ENCODE results near the gene IL18RAP.
A peak's percentile ranks its signal among the peaks of the same experiment; 100 is the strongest.

Gene IL18RAP

DNA sequence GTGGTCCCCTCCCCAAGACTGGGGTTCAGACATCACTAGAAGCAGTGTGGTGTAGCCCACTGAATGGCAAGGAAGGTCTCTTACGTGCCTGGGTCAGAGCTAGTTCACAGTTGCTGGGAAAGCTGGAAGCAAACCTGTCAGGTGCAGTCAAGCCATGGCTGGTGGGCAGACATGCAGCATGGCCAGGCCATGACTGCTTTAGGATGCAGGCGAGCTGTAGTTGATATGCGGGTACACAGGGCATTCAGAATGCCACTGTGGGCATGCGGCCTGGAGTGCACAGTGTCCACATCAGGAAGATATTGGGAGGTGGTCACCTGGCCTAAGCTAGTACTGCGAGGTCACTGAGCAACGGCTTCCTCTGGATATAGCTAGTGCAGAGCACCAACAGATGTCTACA lies 38.2 kb downstream of the IL18RAP start:
- no peak for DNase-seq

DNA sequence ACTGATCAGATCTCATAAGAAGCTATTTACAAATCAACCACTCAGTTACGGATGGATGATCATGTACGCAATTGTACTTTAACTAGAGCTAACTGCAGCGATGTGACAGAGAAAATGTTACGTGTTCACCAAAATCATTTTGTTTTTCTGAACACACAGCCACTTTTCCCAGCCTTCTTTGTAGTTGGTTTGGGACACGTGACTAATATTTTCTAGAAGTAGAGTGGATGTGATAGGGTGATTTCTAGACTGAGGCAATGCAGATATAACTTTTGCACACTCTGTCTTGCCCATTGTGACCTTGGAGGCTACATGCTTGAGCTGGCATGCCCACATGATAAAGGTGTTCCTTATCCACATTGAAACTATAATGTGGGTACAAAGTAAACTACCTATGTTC lies 40.2 kb downstream of the IL18RAP start:
- DNase-seq, result no peak

DNA sequence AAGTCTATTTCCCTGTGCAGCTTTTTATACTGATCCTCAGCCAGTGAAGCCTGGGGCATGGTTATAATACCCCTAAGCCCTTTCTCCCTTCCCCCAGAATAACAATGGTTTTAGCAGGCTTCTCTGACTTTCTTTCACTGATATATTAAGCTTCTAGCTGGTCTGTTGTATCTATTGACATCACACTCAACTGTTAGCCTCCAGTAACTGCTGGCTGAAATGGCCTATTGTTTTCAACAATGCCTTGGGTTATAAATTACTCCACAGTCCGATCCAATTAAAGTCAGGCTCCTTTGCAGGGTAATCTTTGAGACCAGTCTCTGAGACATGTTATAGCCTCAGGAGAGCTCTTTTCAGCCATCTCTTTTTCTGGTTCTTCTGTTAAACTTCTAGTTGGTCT lies 47.2 kb downstream of the IL18RAP start:
- DNase-seq, result no peak

DNA sequence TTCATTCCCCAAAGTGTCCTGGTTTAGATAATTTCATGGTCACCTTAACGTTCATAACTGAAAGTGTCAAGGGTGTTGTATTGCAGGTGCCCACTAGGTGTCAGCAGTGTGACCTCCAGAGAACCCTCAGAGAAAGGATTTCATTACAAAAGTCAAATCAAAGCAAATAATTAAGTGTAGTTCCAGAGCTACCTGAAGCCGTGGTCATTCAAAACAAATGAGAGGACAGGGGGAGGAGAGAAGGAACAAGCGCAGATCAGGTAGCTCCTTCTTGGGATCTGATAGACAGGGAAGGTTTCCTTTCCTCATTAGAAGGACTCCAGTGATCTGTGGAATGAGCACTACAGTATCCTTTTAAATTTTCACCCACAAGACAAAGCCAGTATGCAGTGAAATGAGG lies 50.1 kb downstream of the IL18RAP start, which contains the start of gene SLC9A4:
Gene SLC9A4, plus strand, starts transcription at position 207 of the 400 bp plus-strand sequence. CDS start 534 bp downstream, outside the sequence.
- peak; percentile 23 for DNase-seq

DNA sequence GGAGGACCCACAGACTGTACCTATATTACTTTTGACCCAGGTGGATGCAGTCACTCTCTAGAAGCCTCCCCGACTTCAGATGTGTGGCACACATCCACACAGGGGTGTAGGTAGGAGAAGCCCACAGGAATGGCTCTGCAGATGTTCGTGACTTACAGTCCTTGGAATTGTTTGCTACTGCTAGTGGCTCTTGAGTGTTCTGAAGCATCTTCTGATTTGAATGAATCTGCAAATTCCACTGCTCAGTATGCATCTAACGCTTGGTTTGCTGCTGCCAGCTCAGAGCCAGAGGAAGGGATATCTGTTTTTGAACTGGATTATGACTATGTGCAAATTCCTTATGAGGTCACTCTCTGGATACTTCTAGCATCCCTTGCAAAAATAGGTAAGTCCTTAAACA lies 50.7 kb downstream of the IL18RAP start:
- DNase-seq, result no peak

DNA sequence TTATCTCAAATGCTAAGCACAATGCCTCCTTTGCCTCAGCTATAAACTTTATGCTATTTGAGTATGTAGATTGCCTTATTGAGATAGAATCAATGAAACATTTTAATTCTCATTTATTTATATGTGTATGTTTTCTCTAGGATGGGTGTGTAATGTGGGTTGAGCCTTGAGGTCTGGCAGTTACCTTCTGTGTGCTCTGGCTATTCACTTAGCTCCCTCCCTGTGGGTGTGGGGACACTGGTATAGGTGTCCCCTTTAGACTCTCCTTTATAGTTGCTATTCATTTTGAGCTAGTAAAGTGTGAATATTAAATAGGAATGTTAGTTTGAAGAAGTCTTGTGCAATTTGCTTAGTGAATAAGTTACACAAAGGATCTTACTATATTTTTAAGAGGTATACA lies 51.8 kb downstream of the IL18RAP start:
- no peak for DNase-seq

DNA sequence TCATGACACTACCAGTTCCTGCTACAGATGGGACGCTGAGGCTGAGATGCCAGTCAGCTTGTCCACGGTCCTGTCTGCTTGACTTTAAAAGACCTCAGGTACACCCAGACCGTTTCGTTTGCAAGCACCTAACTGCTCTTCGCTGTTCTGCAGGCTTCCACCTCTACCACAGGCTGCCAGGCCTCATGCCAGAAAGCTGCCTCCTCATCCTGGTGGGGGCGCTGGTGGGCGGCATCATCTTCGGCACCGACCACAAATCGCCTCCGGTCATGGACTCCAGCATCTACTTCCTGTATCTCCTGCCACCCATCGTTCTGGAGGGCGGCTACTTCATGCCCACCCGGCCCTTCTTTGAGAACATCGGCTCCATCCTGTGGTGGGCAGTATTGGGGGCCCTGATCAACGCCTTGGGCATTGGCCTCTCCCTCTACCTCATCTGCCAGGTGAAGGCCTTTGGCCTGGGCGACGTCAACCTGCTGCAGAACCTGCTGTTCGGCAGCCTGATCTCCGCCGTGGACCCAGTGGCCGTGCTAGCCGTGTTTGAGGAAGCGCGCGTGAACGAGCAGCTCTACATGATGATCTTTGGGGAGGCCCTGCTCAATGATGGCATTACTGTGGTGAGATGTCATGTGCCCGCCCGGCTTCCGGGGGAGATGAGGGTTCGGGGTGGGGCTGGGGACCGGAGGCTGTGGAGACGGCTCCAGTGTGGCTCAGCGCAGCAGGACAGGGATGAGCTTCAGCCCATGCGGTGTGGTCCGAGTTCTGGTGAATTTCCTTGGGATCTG lies 55.9 kb downstream of the IL18RAP start:
- no peak for DNase-seq

DNA sequence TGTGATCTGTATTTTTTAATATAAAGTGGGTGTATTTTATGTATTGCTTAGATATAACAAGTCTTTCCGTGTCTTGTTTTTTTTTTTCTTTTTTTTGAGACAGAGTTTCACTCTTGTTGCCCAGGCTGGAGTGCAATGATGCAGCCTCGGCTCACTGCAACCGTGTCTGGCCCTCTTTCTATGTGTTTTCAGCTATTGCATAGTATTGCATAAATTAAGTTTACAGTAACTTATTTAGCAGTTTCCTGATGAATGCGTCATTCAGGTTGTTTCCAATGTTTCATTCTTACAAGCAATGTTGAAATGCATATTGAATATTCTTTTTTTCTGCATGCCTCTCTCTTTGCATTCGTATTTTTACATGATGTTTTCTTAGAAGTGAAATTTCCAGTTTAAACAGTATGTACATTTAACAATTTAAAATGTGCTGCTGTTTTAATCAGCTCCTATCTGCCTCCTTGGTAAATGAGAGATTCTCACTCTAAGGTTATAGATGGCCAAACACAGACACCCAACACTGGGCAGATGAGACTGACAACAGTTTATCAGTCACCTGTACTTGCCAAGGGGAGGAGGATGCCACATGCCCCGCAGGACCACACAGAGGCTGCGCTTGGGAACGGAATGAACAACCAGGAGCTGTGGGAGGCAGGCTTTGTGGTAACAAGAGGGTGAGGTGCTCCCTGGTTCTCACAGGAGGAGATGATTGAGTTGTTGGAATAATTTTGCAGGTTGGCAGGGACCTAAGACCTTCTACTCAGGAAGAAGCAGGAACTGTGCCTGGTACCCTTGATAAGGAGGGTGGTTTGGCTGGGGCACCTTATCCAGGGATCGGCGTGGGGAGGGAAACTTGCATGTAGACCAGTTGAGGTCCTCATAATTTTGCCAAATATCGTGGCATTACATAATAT lies 57.6 kb downstream of the IL18RAP start:
- DNase-seq, result no peak

DNA sequence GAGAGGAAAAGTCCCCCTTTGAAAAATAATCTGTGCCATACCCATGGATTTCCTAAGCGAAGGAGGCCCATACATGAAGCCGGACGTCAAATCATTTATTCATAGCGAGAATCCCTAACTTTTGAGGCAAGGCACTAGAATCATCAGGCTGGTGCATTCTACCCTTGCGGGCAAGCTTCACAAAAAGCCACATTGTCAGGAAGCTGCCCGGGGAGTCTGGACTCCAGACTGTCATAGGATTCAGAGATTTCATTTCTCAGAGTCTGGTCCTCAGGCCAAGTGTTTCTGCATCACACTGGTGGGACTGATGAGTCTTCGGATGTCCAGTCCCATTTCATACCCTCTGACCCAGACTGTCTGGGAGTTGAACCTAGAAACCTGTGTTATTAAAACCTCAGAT lies 59.0 kb downstream of the IL18RAP start:
- DNase-seq, result no peak

DNA sequence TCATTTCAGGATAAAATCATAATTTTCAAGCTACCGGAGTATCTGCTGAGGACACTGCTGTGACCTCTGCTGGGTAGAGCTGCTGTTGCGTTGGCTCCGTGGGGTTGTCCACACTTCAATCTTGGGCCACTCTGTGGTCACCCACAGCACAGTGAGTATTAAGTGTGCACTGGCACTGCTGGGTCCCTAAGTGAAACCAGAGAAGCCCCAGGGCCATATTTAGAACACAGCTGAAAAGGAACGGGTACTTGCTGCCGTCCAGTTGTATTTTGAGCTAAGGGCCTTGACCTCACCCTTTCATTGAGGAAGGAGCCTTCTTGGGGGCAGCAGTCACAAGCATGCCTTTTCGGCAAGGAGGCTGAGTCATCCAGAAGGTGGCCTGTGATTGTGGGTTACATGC lies 60.1 kb downstream of the IL18RAP start:
- DNase-seq, result no peak

DNA sequence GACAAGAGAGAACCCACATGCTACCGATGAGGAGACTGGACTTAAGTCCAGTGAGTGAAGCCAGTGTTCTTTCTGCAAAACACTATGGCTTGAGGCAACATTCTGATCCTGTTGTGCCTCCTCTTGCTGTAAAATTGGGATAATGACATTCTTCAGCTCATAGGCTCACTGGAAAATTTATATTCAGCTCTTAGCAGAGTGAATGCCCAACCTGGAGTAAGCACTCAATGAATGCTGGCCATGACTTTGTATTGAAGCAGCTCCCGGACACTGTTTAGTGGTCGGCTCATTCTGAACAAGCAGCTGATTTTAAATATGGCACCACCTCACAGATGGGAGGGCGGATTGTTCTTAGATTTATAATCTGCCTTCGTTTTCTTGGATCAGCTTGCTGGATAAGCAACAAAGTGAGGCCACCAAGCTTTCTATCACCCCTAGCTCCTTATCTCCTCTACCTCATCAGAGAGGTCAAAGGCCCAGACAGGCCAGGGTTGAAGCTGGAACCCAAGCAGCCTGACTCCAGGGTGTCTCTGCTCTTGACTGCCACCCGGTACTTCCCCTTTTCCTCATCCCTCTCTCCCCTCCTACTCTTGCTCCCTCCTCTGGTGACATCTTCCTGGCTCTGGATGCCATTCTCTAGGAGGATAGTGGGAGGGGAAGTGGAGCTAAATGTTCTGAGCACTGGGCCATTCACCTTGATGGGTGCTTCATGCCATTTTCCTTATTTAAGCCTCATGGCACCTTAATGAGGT lies 61.5 kb downstream of the IL18RAP start:
- no peak for DNase-seq

DNA sequence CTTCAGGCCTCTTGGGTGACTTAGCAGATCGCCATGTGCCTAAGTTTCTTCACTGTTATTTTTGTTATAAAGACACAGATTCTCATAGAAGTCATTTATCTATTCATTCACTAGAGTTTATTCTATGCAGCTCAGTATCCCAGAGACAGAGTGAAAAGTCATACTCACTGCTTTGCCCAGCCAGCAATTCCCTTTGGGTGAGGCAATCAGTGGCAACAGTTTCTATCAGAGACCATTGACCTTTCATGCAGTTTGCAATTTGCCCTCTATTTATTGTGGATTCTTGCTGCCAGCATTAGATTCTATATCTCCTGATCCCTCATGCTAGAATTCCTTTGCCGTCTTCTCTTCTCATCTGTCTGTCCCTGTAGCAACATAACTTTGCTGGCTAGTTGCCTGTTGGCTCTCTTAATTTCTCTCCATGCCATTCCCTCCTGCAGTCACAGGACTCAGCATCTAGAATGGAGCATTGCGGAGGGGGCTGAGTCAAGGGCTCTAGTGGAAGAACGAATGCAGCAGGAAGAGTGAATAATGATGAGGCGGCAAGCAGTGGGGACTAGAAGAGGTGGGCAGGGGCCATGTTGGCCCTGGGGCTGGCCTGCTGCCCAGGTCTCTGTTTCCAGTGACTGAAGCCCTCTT lies 62.3 kb downstream of the IL18RAP start:
- DNase-seq, result no peak

DNA sequence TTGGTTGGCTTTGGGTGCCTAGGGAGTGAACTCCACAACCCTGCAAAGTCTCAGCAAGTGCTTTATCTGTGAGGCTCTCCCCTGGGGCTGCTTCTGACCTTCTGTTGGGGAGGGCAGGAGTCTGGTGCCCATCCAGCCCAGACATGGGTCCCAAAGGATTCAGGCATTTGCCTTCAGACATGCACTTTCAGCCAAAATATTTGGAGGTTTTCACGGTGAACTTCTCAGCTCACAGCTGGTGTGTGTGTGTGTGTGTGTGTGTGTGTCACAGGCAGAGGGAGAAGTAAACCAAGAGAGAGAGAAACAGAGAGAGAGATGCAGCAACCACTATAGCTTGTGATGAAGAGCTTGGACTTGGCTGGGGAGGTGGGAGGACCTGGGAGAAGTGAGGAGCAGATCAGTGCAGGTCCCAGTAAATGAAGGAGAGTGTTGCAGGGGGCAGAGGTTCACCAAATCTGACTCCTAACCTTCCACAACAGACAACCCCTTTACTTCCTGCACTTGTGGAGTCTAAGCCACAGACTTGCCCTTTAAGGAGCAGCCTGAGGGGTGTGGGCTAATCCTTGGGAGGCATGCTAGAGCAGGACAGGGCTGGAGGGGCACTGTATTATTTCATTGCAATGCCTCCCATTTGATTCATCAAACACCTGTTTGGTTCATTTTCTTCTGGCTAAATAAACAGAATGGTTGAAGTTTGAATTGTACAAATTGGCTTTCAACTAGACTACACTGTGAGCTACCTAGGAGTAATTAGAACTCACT lies 64.2 kb downstream of the IL18RAP start:
- no peak for DNase-seq

DNA sequence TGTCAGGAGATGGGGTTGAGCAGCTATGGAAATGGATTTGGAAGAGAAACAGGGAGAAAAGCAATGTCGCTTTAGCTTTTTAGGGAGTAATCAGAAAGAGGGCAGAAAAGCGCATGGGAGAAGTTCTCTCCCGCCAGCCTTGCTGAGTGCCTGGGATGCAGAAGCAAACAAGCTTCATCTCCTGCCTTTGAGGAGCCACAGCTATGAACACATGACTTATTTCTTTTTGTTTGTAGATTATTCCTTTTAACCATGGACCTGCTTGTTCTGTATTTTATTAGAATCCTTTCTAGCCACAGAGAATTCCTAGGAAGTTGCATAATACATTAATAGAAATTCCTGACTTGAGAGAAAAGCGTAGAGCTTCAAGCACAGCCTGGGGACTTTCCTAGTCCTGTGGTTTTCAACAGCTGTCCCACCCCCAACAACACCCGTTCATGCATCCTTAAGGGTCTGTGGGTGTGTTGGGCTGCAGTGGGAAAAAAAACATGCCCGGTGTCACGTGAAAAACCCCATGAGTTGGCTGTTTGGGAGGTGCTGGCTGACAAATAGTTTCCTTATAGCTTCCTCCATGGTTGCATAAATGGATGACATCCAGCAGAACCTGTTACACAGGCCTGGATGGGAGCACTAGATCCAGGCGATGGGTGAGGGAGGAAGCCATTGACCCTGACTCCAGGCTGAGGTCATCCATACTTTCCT lies 65.0 kb downstream of the IL18RAP start:
- no peak for DNase-seq

DNA sequence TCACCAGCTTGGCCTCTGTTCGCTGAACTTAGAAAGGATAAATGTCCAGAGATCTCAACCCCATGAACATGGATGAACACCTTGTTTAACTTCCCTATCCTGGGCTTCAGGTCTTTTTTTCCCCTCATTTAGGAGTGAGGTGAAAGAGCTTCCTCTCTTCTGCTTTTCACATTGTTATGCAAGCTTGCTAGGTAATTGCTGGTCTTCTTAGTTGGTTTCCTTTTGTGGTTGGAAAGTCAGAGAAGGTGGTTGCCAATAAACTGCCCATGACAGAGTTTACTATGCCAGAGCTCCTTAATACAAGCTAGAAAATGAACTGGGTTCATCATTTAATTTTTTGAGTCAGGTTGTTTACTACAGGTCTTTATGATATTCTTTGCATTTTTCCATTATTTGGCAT lies 66.7 kb downstream of the IL18RAP start:
- no peak for DNase-seq

DNA sequence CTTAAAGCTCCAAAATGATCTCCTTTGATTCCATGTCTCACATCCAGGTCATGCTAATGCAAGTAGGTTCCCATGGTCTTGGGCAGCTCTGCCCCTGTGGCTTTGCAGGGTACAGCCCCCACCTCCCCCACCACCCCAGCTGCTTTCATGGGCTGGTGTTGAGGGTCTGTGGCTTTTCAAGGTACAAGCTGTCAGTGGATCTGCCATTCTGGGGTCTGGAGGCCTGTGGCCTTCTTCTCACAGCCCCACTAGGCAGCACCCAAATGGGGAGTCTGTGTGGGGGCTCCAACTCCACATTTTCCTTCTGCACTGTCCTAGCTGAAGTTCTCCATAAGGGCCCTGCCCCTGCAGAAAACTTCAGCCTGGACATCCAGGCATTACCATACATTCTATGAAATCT lies 69.0 kb downstream of the IL18RAP start:
- no peak for DNase-seq

DNA sequence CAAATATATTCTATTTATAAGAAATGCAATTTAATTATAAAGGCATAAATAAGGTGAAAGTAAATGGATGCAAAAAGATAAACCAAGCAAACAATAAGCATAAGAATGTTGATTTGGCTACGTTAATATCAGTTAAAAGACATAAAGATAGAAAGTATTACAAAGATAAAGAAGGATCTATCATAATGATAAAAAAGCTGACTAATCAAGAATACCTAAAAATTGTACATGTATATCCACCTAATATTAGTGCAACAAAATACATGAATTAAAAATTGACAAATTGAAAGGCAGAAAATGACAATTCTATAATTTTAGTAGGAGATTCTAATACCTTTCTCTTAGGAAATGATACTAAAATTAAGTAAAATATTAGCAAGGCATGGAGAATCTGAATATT lies 71.6 kb downstream of the IL18RAP start:
- no peak for DNase-seq

DNA sequence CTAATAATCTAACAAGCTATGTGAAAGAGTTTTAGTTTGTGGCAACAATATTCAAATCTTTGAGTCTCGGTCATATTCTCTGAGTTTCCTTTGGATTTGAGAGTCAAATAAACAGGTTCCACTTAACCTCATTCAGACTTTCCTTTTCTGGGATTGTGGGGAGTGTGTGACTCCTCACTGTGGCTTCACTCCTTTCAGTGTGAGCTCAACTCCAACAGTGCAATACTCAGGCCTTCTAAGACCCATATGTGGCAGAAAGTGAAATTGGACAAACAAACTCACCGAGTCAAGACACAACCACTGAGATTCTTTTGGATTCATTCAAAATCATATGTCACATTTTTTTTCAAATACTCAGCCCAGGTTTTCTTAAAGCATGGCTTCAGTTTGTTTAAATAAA lies 75.5 kb downstream of the IL18RAP start:
- no peak for DNase-seq

DNA sequence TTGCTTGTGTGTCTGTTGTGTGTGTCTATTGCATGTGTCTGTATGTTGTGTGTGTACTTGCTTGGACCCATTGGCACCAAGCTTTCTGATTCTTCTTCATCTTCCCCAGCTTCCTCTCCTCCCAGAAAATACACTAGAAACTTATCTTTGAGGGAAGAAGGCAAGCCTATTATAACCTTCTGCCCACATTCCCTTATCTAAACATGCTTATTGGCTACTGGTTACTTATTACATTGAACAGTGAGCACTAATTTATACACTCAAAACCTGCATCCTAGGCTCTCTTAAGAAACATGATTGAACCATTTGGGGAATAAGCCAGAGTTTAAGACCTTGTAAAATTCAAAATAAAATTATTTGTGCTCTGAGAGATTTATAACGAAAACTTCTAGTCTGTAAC lies 76.6 kb downstream of the IL18RAP start:
- DNase-seq, result no peak

All from HCEC 1CT (cell line).